Endothelial cell (in vitro differentiated cells): Measurements from ENCODE around the gene WDR44. TPM values are rescaled to one million over a fixed set of nuclear protein-coding genes. Genes with fewer than 3 reads are reported as not detected.

Source experiments
- DNase-seq: peaks from one replicate; pipeline ENCODE4 v3.0.0; 2021; ENCODE audit warnings: low spot score
- H3K27ac Mint-ChIP-seq: one replicate; pipeline ENCODE4 v1.8.0; 2021; ENCODE audit warnings: mixed read lengths, inconsistent platforms; ENCODE audit not compliant: unreplicated experiment
- H3K27me3 Mint-ChIP-seq: one replicate; pipeline ENCODE4 v1.8.0; 2021; ENCODE audit warnings: mild to moderate bottlenecking, moderate library complexity, mixed read lengths, inconsistent platforms; ENCODE audit not compliant: unreplicated experiment
- H3K36me3 Mint-ChIP-seq: one replicate; pipeline ENCODE4 v1.8.0; 2021; ENCODE audit warnings: mild to moderate bottlenecking, low read depth, mixed read lengths, inconsistent platforms; ENCODE audit not compliant: unreplicated experiment
- H3K4me1 Mint-ChIP-seq: one replicate; pipeline ENCODE4 v1.8.0; 2021; ENCODE audit warnings: mild to moderate bottlenecking, mixed read lengths, inconsistent platforms; ENCODE audit not compliant: unreplicated experiment
- H3K4me3 Mint-ChIP-seq: one replicate; pipeline ENCODE4 v1.8.0; 2021; ENCODE audit warnings: mild to moderate bottlenecking, mixed read lengths, inconsistent platforms; ENCODE audit not compliant: unreplicated experiment
- H3K9me3 Mint-ChIP-seq: one replicate; pipeline ENCODE4 v1.8.0; 2021; ENCODE audit warnings: mixed read lengths, inconsistent platforms; ENCODE audit not compliant: unreplicated experiment
- CTCF ChIP-seq: fragments of 200-600 bp; sonication (generic); IDR thresholded peaks from one replicate; pipeline ENCODE4 v1.5.0; 2021; ENCODE audit warnings: antibody characterized with exemption; ENCODE audit not compliant: unreplicated experiment
- total RNA-seq: library from RNA; stranded (reverse); fragmentation: NEBNext Ultra II Directional; extraction: Animal tissue kit (Norgen Biotek cat#: 25700); gene quantifications from one replicate; pipeline ENCODE4 v1.2.1, GENCODE V29; 2021; ENCODE audit not compliant: unreplicated experiment

WDR44 gene
- total RNA-seq, 1 donor from 2014 or later: 14.7 TPM

GRCh38 chrX:118493016-118493415 is 147.1 kb downstream of the WDR44 start:
- Mint-ChIP-seq H3K4me3 (no peak overlapping the region), H3K27ac (no peak overlapping the region), H3K9me3 (no peaks in the 10 kb centered on the region), H3K27me3 (peaks cover 5% of the 10 kb centered on the region), H3K36me3 (no peaks in the 10 kb centered on the region), H3K4me1 (peaks cover 4% of the 10 kb centered on the region)
- no peak for TF ChIP-seq CTCF
- no peak for DNase-seq

GRCh38 chrX:118493653-118494297 is 147.9 kb downstream of the WDR44 start:
- Mint-ChIP-seq H3K36me3 (no peaks in the 10 kb centered on the region), H3K9me3 (no peaks in the 10 kb centered on the region), H3K4me3 (no peak overlapping the region), H3K27me3 (peaks cover 5% of the 10 kb centered on the region), H3K27ac (no peak overlapping the region), H3K4me1 (peaks cover 4% of the 10 kb centered on the region)
- DNase-seq: no peak
- no peak for TF ChIP-seq CTCF

GRCh38 chrX:118495061-118495921 is 149.4 kb downstream of the WDR44 start, which contains the start of gene DOCK11:
Gene DOCK11, plus strand, starts transcription at chrX:118495815. Its CDS starts 157 bp downstream, at chrX:118495972.
- no peaks in the 10 kb centered on the region for H3K36me3 Mint-ChIP-seq
- H3K27ac Mint-ChIP-seq: no peak within 1 kb of the TSS
- no peaks in the 10 kb centered on the region for H3K9me3 Mint-ChIP-seq
- peaks cover 5% of the 10 kb centered on the region for H3K27me3 Mint-ChIP-seq
- peak within 1 kb of the TSS; percentile 89 for H3K4me3 Mint-ChIP-seq
- peaks cover 4% of the 10 kb centered on the region for H3K4me1 Mint-ChIP-seq
- no peak for TF ChIP-seq CTCF
- DNase-seq: peak; percentile 39

- Mint-ChIP-seq H3K27ac (no peak overlapping the region), H3K27me3 (peaks cover 5% of the 10 kb centered on the region), H3K4me1 (peaks cover 4% of the 10 kb centered on the region), H3K4me3 (peak overlapping the region; percentile 89), H3K9me3 (no peaks in the 10 kb centered on the region), H3K36me3 (no peaks in the 10 kb centered on the region)
- TF ChIP-seq CTCF: no peak
- DNase-seq: peak; percentile 15
Measured at GRCh38 chrX:118495958-118496762, 150.3 kb downstream of the WDR44 start.
